Neutrophil (primary cell): ENCODE data around the gene STON2.

Source experiments
- H3K27ac ChIP-seq: fragments of 200-600 bp; sonication (generic); 2 replicates; pipeline ENCODE4 v1.5.1; 2016; ENCODE audit warnings: mild to moderate bottlenecking, moderate library complexity
- H3K27me3 ChIP-seq: fragments of 200-600 bp; sonication (generic); 2 replicates; pipeline ENCODE4 v1.6.0; 2016; ENCODE audit warnings: mild to moderate bottlenecking
- H3K36me3 ChIP-seq: fragments of 200-600 bp; sonication (generic); 2 replicates; pipeline ENCODE4 v1.5.1; 2017
- H3K4me1 ChIP-seq, 2 experiments: fragments of 200-600 bp in 1 of 2; sonication (generic) in 1 of 2; 1 replicate in 1 of 2; 2 replicates in 1 of 2; pipeline versions ENCODE4 v1.5.1 to v1.6.1; 2013 to 2016; ENCODE audit warnings: low read depth in 1 of 2, low read length in 1 of 2, mild to moderate bottlenecking in 1 of 2, moderate library complexity in 1 of 2; ENCODE audit not compliant: control insufficient read depth in 1 of 2, insufficient read depth in 1 of 2
- H3K4me3 ChIP-seq, 2 experiments: fragments of 200-600 bp in 1 of 2; sonication (generic) in 1 of 2; 1 replicate in 1 of 2; 2 replicates in 1 of 2; pipeline ENCODE4 v1.5.1; 2013 to 2016; ENCODE audit warnings: low read depth in 1 of 2, low read length in 1 of 2, mild to moderate bottlenecking in 1 of 2, moderate library complexity in 1 of 2
- H3K9me3 ChIP-seq: fragments of 200-600 bp; sonication (generic); 2 replicates; pipeline ENCODE4 v1.5.1; 2016
- CTCF ChIP-seq: fragments of 200-600 bp; sonication (generic); IDR thresholded peaks from 2 replicates; pipeline ENCODE4 v1.5.1; 2016; ENCODE audit warnings: antibody characterized with exemption

STON2 gene

GRCh38 chr14:81313775-81314429 is 86.2 kb downstream of the STON2 start:
- Histone ChIP-seq H3K27ac (no peak overlapping the region), H3K27me3 (no peaks in the 10 kb centered on the region), H3K36me3 (no peaks in the 10 kb centered on the region), H3K9me3 (no peaks in the 10 kb centered on the region), H3K4me3 (no peak overlapping the region), H3K4me1 (peaks cover 5 to 18% of the 10 kb centered on the region in 2 experiments)
- TF ChIP-seq CTCF, result no peak

DNA sequence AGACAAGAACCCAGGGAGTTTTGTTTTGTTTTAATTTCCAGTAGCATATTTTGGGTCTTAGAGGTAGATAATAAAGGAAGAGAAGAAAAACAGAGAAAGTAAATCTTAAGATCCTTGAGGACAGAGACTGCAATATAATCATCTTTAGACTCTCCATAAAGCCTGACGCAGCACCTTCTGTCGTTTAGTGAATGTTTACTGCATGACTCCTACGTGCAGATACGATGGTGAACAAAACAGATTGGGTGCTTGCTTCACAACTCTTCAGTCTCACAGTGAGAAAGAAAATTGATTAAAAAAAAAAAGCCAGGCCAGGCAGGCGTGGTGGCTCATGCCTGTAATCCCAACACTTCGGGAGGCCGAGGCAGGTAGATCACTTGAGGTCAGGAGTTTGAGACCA is 86.9 kb downstream of the STON2 start:
- Histone ChIP-seq H3K4me3 (no peak overlapping the region), H3K36me3 (no peaks in the 10 kb centered on the region), H3K9me3 (no peaks in the 10 kb centered on the region), H3K27me3 (no peaks in the 10 kb centered on the region), H3K4me1 (peaks cover 5 to 18% of the 10 kb centered on the region in 2 experiments), H3K27ac (no peak overlapping the region)
- TF ChIP-seq CTCF, result no peak

DNA sequence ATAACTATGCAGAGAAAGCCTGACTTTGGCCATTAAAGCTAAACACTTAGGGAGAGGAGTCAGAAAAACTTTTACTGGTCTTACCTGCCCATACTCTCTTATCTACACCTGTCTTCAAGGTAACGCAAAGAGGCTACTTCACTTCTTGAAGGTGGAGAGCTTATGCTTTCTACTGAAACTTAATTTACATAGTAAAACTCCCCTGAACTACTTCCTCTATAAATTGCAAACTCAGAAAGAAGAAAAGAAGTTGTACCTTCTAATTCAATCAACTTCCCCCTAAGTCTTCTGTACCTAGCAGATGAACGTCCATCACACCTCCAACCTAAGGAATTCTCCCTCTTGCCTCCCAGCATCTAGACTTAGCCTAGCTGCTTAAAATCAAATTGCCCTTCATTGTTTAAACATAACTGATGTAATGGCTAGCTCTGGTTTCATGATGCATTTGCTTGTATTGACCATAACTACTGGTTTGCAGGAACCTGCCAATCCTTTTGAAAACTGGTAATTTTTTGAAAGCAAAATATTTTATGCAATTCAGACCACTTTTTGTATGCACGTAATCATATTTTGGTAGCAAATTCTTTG is 87.7 kb downstream of the STON2 start:
- no peaks in the 10 kb centered on the region for H3K27me3 ChIP-seq
- no peak for TF ChIP-seq CTCF
- H3K9me3 ChIP-seq, result no peaks in the 10 kb centered on the region
- peak overlapping the region; percentile 61 for H3K27ac ChIP-seq
- H3K4me1 ChIP-seq, result peaks cover 5 to 18% of the 10 kb centered on the region in 2 experiments
- no peaks in the 10 kb centered on the region for H3K36me3 ChIP-seq
- peak overlapping the region in 1 of 2 experiments; percentile 6 for H3K4me3 ChIP-seq

DNA sequence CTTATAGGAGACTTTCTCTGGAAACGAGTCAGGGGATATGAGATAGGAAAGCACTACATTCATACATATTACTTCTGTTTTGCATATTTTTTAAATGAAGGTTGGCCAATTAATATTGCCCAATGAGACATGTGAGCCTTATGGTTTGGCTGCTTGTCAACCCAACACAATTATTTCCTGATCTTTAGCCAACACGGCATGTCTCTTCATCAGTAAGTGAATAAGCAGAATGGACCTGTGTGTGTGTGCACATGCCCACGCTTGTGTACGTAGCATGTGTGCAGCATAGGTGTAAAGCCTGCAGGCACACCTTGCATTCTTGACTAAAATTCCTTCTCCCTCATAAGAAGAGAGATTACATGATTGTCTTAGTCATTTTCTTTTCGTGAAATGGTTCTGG is 88.3 kb downstream of the STON2 start:
- Histone ChIP-seq H3K4me3 (peak overlapping the region in 1 of 2 experiments; percentile 6), H3K36me3 (no peaks in the 10 kb centered on the region), H3K27me3 (no peaks in the 10 kb centered on the region), H3K27ac (peak overlapping the region; percentile 61), H3K9me3 (no peaks in the 10 kb centered on the region), H3K4me1 (peaks cover 5 to 18% of the 10 kb centered on the region in 2 experiments)
- no peak for TF ChIP-seq CTCF

- Histone ChIP-seq H3K27ac (no peak overlapping the region), H3K4me1 (peaks cover 5 to 18% of the 10 kb centered on the region in 2 experiments), H3K4me3 (no peak overlapping the region), H3K36me3 (no peaks in the 10 kb centered on the region), H3K9me3 (no peaks in the 10 kb centered on the region), H3K27me3 (no peaks in the 10 kb centered on the region)
- TF ChIP-seq CTCF, result no peak
Observed at GRCh38 chr14:81311141-81311540, 89.0 kb downstream of the STON2 start.
